ENCODE results near the gene MMP3. TPM values are rescaled to one million over a fixed set of nuclear protein-coding genes. Genes with fewer than 3 reads are reported as not detected.

MMP3 gene
- total and polyA plus RNA-seq, 11 donors, result not detected

DNA sequence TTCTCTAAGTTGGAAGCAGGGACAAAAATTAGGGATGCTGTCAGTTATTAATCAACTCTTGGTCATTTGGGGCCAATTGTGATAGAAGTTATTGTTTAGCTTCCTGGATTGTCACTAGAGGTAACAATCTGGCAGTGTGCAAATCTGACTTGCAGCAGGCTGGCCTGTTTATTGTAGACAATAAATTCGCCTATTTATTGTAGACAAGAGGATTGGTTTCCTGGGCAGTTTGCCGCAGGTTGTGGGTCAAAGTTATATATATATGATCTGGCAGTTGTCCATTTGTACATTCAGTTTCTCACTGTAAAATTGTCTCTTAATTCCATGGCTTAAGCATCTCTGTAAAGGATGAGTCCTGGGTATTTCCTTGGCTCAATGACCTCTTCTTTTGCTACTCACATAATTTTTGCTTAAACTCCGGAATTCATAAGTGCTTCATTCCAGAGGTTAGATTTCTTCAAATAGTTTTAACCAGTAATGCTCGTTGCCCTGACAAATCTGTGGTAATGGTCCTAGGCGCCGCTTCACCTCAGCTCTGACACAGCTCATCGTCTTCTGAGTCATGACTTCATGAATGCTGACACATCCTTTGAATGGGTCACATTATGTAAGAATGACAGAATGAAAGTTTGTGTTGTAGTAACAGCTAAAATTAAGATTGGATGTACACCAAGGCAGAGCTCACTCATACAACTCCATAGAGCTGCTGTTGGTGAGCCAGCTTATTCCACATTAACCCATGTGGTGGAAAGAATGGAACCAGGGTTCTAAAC lies 7.8 kb upstream of the MMP3 start:
- intact Hi-C loops (cut with DNase I), result no loop called here
- TF ChIP-seq, protein P1, sequence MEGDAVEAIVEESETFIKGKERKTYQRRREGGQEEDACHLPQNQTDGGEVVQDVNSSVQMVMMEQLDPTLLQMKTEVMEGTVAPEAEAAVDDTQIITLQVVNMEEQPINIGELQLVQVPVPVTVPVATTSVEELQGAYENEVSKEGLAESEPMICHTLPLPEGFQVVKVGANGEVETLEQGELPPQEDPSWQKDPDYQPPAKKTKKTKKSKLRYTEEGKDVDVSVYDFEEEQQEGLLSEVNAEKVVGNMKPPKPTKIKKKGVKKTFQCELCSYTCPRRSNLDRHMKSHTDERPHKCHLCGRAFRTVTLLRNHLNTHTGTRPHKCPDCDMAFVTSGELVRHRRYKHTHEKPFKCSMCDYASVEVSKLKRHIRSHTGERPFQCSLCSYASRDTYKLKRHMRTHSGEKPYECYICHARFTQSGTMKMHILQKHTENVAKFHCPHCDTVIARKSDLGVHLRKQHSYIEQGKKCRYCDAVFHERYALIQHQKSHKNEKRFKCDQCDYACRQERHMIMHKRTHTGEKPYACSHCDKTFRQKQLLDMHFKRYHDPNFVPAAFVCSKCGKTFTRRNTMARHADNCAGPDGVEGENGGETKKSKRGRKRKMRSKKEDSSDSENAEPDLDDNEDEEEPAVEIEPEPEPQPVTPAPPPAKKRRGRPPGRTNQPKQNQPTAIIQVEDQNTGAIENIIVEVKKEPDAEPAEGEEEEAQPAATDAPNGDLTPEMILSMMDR (IDR thresholded peaks at IDR 0.05), result no peak
- TF ChIP-seq POLR2A (IDR thresholded peaks at IDR 0.05), result no peak
- no peak for DNase-seq
- Histone ChIP-seq H3K27ac (no peak overlapping the region), H3K4me1 (no peaks in the 10 kb centered on the region), H3K9me3 (no peaks in the 10 kb centered on the region), H3K27me3 (no peaks in the 10 kb centered on the region), H3K36me3 (no peaks in the 10 kb centered on the region), H3K4me3 (no peak overlapping the region)
- 82 to 90% (median 87%) methylated on average over 7 of the region's 7 CpGs for WGBS, 4 donors
- ATAC-seq, result no peak

DNA sequence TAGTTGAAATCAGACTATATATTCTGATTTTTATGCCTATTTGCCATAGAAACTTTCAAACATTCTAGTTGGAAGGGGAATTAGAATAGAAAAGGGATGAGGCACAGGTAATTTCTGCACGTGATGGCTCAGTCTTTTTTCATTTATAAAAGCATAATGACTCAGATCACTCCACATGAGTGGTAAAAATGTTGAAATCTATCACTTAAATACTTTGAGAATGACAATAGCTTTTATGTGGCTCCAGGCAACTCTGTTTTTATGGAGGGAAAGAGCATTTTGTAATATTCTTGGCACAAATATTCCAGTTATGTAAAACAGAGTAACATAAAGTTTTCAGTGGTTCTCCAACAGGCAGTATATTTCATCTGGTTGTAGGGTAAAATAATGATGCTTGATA lies 5.9 kb upstream of the MMP3 start:
- ATAC-seq, result no peak
- H3K36me3 ChIP-seq, result no peaks in the 10 kb centered on the region
- H3K4me1 ChIP-seq, result no peaks in the 10 kb centered on the region
- WGBS, 4 donors, result 64 to 79% (median 67%) methylated on average over 1 of the region's 1 CpG
- H3K4me3 ChIP-seq, result no peak overlapping the region
- intact Hi-C loops (cut with DNase I), result no loop called here
- no peaks in the 10 kb centered on the region for H3K27me3 ChIP-seq
- no peaks in the 10 kb centered on the region for H3K9me3 ChIP-seq
- no peak for TF ChIP-seq POLR2A (IDR thresholded peaks at IDR 0.05)
- no peak for DNase-seq
- no peak overlapping the region for H3K27ac ChIP-seq

DNA sequence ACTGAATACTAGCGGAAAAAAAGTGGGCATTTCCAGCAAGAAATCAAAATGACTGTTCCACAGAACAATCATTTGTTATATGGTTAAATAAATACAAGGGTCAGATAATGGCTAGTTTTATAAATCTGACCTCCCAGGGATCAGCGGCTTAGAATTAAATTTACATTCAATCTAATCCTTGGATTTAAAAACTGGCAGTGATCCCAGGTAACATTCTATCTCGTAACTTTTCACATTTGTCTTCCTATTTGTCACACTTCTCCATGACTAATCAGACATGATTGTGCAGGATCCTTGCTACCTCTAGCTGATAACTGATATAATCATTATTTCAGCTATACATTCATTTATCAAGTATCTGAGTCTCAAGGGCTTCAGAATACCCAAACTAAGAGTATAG lies 2.9 kb upstream of the MMP3 start:
- DNase-seq, result no peak
- no peak for ATAC-seq

DNA sequence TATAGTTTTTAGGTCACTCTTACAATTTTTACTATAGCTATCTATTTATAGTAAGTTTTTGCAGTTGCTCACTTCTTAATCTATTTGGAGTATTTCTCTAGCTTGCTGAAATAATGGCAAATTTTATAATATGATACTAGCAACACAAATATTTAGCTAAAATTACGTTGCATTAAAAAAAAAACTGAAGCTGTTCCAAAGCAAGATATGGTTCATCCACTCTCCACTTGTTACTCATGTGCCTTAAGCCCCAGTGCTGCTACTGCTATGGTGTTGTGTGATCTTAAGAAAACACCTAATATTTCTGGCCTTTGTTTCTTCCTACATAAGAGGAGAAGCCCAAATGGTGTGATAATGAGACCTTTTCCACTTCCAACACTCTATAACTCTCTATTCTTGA lies 479 bp downstream of the MMP3 start:
- ATAC-seq (no peak), DNase-seq (no peak)
- WGBS, 4 donors, result 69 to 74% (median 70%) methylated on average over 1 of the region's 1 CpG
- Histone ChIP-seq H3K27me3 (peaks cover 0 to 7% (median 0%) of the 10 kb centered on the region in 9 donors), H3K27ac (no peak overlapping the region), H3K36me3 (no peaks in the 10 kb centered on the region), H3K4me1 (no peaks in the 10 kb centered on the region), H3K4me3 (no peak overlapping the region), H3K9me3 (no peaks in the 10 kb centered on the region)
- no peak for TF ChIP-seq POLR2A (IDR thresholded peaks at IDR 0.05)
- TF ChIP-seq, protein P1 (IDR thresholded peaks at IDR 0.05), result no peak
- intact Hi-C loops (cut with DNase I), result no loop called here

More for the DNA sequence above, 2.9 kb upstream of the MMP3 start:
- no peak overlapping the region for H3K27ac ChIP-seq
- no peak overlapping the region for H3K4me3 ChIP-seq
- intact Hi-C loops (cut with DNase I), result no loop called here
- no peaks in the 10 kb centered on the region for H3K36me3 ChIP-seq
- no peaks in the 10 kb centered on the region for H3K9me3 ChIP-seq
- TF ChIP-seq, protein P1 (IDR thresholded peaks at IDR 0.05), result no peak
- no peaks in the 10 kb centered on the region for H3K4me1 ChIP-seq
- 69 to 80% (median 75%) methylated on average over 3 of the region's 3 CpGs for WGBS, 4 donors
- H3K27me3 ChIP-seq, result peaks cover 0 to 1% (median 0%) of the 10 kb centered on the region in 9 donors

DNA sequence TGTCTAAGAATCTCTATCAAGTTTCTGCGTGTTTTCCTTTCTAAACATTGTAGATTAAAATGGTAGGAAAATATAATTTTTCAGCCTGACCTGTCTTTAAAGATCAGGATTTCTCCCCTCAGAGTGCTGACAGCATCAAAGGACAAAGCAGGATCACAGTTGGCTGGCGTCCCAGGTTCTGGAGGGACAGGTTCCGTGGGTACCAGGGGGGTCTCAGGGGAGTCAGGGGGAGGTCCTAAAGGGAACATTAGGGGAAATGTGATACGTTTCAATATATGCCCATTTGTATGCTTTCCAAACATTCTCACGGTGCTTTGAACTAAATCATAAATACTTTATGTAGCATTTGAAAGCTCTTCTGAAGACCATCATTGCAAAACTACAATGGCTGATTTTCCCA lies 3.4 kb downstream of the MMP3 start:
- intact Hi-C loops (cut with DNase I), result no loop called here
- no peaks in the 10 kb centered on the region for H3K4me1 ChIP-seq
- DNase-seq (no peak), ATAC-seq (no peak)
- H3K27me3 ChIP-seq, result peaks cover 0 to 7% (median 0%) of the 10 kb centered on the region in 9 donors
- H3K27ac ChIP-seq, result no peak overlapping the region
- TF ChIP-seq, protein P1 (IDR thresholded peaks at IDR 0.05), result no peak
- TF ChIP-seq POLR2A (IDR thresholded peaks at IDR 0.05), result no peak
- no peaks in the 10 kb centered on the region for H3K9me3 ChIP-seq
- 38 to 47% (median 41%) methylated on average over 5 of the region's 5 CpGs for WGBS, 4 donors
- no peak overlapping the region for H3K4me3 ChIP-seq
- H3K36me3 ChIP-seq, result no peaks in the 10 kb centered on the region
